K562 (cell line): ENCODE data around the gene MTMR6. TPM values are rescaled to one million over a fixed set of nuclear protein-coding genes. Genes with fewer than 3 reads are reported as not detected.

ENCODE experiments used
- ATAC-seq: fragments of 200-7000 bp; cut with Tn5 transposase; 3 replicates; pipeline ENCODE4 v1.9.1; 2020; ENCODE audit warnings: moderate library complexity
- BruUV-seq: library from RNA; stranded (reverse); fragments of 400-500 nt; replicated peaks from 2 replicates; lab custom pipeline; 2021; lab: Mats Ljungman, UMichigan
- CTCF ChIA-PET: fragments of 300-600 bp; formaldehyde crosslinking; extraction: SDS; loops from one replicate; lab custom pipeline; 2021; ENCODE audit warnings: low intra/inter-chr PET ratio; lab: Yijun Ruan, JAX
- POLR2A ChIA-PET: fragments of 300-600, 350-650 bp; sonication (Branson Sonifier 250); formaldehyde crosslinking; extraction: SDS; loops from one replicate; lab custom pipeline; 2021; ENCODE audit warnings: antibody characterized with exemption, inconsistent platforms; lab: Yijun Ruan, JAX
- DNase-seq, 4 experiments: peaks; one replicate each; pipeline versions ENCODE4 v3.0.0 to v3.0.0-alpha.2; 2011 to 2018; ENCODE audit warnings: low spot score in 3 of 4, mixed read lengths in 3 of 4; ENCODE audit errors: extremely low read depth in 1 of 4
- FAIRE-seq: peaks from 2 replicates; lab custom pipeline; 2011; peaks lifted over from hg19 to GRCh38; lab: Jason Lieb, UNC
- H2AFZ ChIP-seq: 2 replicates; pipeline ENCODE4 v1.6.0; 2011; ENCODE audit warnings: low read depth, low read length, control low read depth, inconsistent platforms
- H3K27ac ChIP-seq: fragments of 200-600 bp; 3 replicates; pipeline ENCODE4 v1.8.0; 2011; ENCODE audit warnings: low read depth, mild to moderate bottlenecking, control low read depth, inconsistent platforms, low read length, moderate library complexity, mixed read lengths; ENCODE audit errors: extremely low read depth
- H3K27me3 ChIP-seq, 2 experiments: fragments of 300-600 bp in 1 of 2; 2 replicates in 1 of 2; 3 replicates in 1 of 2; pipeline versions ENCODE4 v1.6.0 to v1.8.0; 2011; ENCODE audit warnings: inconsistent platforms in 2 of 2, low read length in 2 of 2, mild to moderate bottlenecking in 1 of 2, mixed read lengths in 1 of 2, moderate library complexity in 1 of 2; ENCODE audit not compliant: control insufficient read depth in 2 of 2, insufficient read depth in 2 of 2
- H3K36me3 ChIP-seq: fragments of 300-600 bp; 3 replicates; pipeline ENCODE4 v1.8.0; 2011; ENCODE audit warnings: mild to moderate bottlenecking, low read length, inconsistent platforms; ENCODE audit not compliant: control insufficient read depth, insufficient read depth
- H3K4me1 ChIP-seq, 2 experiments: fragments of 200-600 bp in 1 of 2; replicated peaks in 1 of 2; 2 replicates in 1 of 2; 3 replicates in 1 of 2; pipeline versions ENCODE4 v1.5.1 to v1.8.0; 2011; ENCODE audit warnings: inconsistent platforms in 2 of 2, low read length in 2 of 2, mild to moderate bottlenecking in 1 of 2, mixed read lengths in 1 of 2, moderate library complexity in 1 of 2; ENCODE audit not compliant: control insufficient read depth in 2 of 2, insufficient read depth in 2 of 2
- H3K4me2 ChIP-seq: 2 replicates; pipeline ENCODE4 v1.6.1; 2011; ENCODE audit warnings: low read length, control low read depth, inconsistent platforms, mixed read lengths; ENCODE audit not compliant: insufficient read depth
- H3K4me3 ChIP-seq: fragments of 200-600 bp; sonication (generic), shearing (Covaris generic); 2 replicates; pipeline ENCODE4 v1.5.1; 2016; ENCODE audit warnings: control low read depth, inconsistent platforms
- H3K79me2 ChIP-seq: fragments of 200-600 bp; 3 replicates; pipeline ENCODE4 v1.8.0; 2011; ENCODE audit warnings: low read length, inconsistent platforms; ENCODE audit not compliant: control insufficient read depth, insufficient read depth
- H3K9ac ChIP-seq, 2 experiments: 2 replicates each; pipeline versions ENCODE4 v1.6.0 to v1.6.1; 2011; ENCODE audit warnings: low read depth in 2 of 2, low read length in 2 of 2, control low read depth in 1 of 2, inconsistent platforms in 1 of 2, mild to moderate bottlenecking in 1 of 2, mixed read lengths in 1 of 2; ENCODE audit not compliant: insufficient read depth in 1 of 2
- H3K9me1 ChIP-seq: one replicate; pipeline ENCODE4 v1.6.0; 2011; ENCODE audit warnings: inconsistent platforms, mild to moderate bottlenecking, low read length, moderate library complexity; ENCODE audit not compliant: control insufficient read depth, insufficient read depth
- H3K9me3 ChIP-seq: replicated peaks from 2 replicates; pipeline ENCODE4 v1.5.1; 2011; ENCODE audit warnings: low read depth, low read length, inconsistent platforms; ENCODE audit not compliant: control insufficient read depth, insufficient read depth
- H4K20me1 ChIP-seq: replicated peaks from 2 replicates; pipeline ENCODE4 v1.6.1; 2011; ENCODE audit warnings: low read length, inconsistent platforms, mixed read lengths; ENCODE audit not compliant: control insufficient read depth, insufficient read depth
- NCOA2 ChIP-seq, 2 experiments: fragments of 450-650 bp; IDR thresholded peaks; 2 replicates each; pipeline ENCODE4 v1.6.1; 2018; ENCODE audit warnings: mild to moderate bottlenecking in 2 of 2, moderate library complexity in 1 of 2; ENCODE audit not compliant: partially characterized antibody in 2 of 2
- RB1 ChIP-seq: fragments of 450-650 bp; IDR thresholded peaks from 2 replicates; pipeline ENCODE4 v1.6.1; 2017; ENCODE audit warnings: low read depth, mild to moderate bottlenecking
- RFX5 ChIP-seq: IDR thresholded peaks from 2 replicates; pipeline ENCODE4 v1.6.1; 2011; ENCODE audit warnings: low read depth, mild to moderate bottlenecking, improper control_type of control experiment, low read length
- TCF3 ChIP-seq: sonication (generic); formaldehyde crosslinking; IDR thresholded peaks from 2 replicates; pipeline ENCODE4 v1.4.0; 2020; ENCODE audit warnings: mild to moderate bottlenecking, missing genetic modification reagents
- ZNF174 ChIP-seq: fragments of 250-450 bp; sonication (Bioruptor Pico); IDR thresholded peaks from 2 replicates; pipeline ENCODE4 v1.4.0; 2020; ENCODE audit warnings: mild to moderate bottlenecking
- WGBS: fragments of 100-300 bp; shearing (Covaris generic); methylation state at CpG from one replicate; pipeline ENCODE4 v1.1.6; 2016; ENCODE audit warnings: low coverage, mixed read lengths; ENCODE audit not compliant: insufficient coverage; ENCODE audit errors: missing lambda C conversion rate; 5-methylcytosine and 5-hydroxymethylcytosine counted together
- in situ Hi-C: fragments of 300-500 bp; cut with MboI; formaldehyde crosslinking; loops from 4 replicates; pipeline ENCODE4 v1.15.0; 2018; ENCODE audit warnings: inconsistent platforms, mixed read lengths
- intact Hi-C: fragments of 100-400 bp; cut with micrococcal nuclease; formaldehyde crosslinking; loops from 2 replicates; pipeline ENCODE4 v1.14.2; 2022
- polyA plus RNA-seq, 8 experiments: library from polyadenylated mRNA; depleted of rRNA in 4 of 8; stranded (reverse) in 5 of 8; unstranded in 3 of 8; fragments of >200 nt; fragmentation: Nextera tagmentation in 2 of 8; fragmentation: Illumina TruSeq in 1 of 8; extraction: Ambion mirVana in 2 of 8; extraction: Trizol in 1 of 8; gene quantifications; 2 replicates each; pipeline versions ENCODE4 v1.2.1 to v1.2.3, GENCODE V29; 2011 to 2014; ENCODE audit warnings: inconsistent platforms in 1 of 8, missing spikeins in 1 of 8
- total RNA-seq, 7 experiments: library from RNA; depleted of rRNA in 6 of 7; stranded (reverse); fragments of >200 nt in 6 of 7; fragmentation: Illumina TruSeq in 2 of 7; extraction: Trizol in 2 of 7; gene quantifications; 2 replicates each; pipeline versions ENCODE4 v1.2.1 to v1.2.3, GENCODE V29; 2011 to 2021; ENCODE audit warnings: low replicate concordance in 1 of 7
- TF ChIP-seq, protein P1 (sequence below): fragments of 200-800 bp; sonication (Bioruptor generic); IDR thresholded peaks from 2 replicates; pipeline ENCODE4 v1.6.1; 2016; ENCODE audit warnings: missing genetic modification characterization, missing compliant biosample characterization

The MTMR6 gene
- total and polyA plus RNA-seq, 9 of the 15 experiments (the other 6 are each of a cell fraction or from before 2014, with no cell fraction given) = 3.9 to 10.8 (median 7.7) TPM

DNA sequence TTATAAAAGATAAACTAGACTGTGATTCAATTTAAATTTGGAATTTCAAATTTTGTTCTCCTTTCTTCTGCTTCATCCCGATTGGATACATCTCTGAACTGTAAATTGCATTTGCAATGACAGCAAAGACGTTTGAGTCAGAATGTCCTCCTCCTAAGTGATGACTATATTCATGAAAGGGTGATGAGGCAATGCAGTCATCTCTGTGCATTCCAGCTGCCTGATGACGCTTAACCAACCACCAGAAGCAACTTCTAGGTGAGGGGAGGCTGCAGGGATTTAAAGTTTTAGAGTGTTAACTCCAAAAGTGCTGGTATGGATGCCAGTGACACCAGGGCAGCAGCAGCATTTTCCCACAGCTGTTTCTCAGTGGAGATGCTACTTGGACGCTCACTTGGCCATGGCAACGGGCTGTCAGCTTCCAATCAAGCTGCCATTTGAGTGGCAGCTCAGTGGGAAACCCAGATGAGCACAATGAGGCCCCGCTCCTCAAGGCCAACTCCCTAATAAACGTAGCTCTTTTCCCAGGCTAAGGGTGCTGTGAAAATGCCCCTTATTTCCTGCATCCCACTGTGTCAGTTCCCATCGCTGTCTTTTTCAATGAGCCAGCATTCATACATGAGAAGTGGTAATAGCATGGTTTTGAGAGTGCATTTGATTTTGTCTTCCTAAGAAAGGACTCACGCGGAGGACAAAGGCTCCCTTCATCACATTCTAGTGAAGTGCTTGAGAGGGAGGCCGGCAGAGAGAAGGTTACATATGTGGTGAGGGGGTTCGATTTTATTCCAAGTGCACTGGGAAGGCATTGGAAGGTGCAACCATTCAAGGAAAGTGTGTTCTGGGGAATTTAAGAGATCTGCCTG, 70.0 kb downstream of the MTMR6 start:
- ATAC-seq = no peak
- Histone ChIP-seq H2AFZ (no peak overlapping the region), H3K4me1 (no peaks in the 10 kb centered on the region), H3K27me3 (peaks cover 4 to 17% of the 10 kb centered on the region in 2 experiments; a peak in 4 of 5 replicates), H3K27ac (no peak overlapping the region), H3K4me2 (no peak overlapping the region), H3K36me3 (no peaks in the 10 kb centered on the region), H3K79me2 (no peaks in the 10 kb centered on the region), H3K9me3 (no peaks in the 10 kb centered on the region), H3K9ac (no peak overlapping the region), H4K20me1 (no peaks in the 10 kb centered on the region), H3K4me3 (no peak overlapping the region), H3K9me1 (no peaks in the 10 kb centered on the region)
- TF ChIP-seq ZNF174 (CRISPR knock-in tag) (no peak), TCF3 (CRISPR knock-in tag) (no peak), RFX5 (no peak), NCOA2 (IDR thresholded peaks at IDR 0.05; ENCODE audit: partially characterized antibody in 2 of 2) (no peak), RB1 (no peak)
- in situ Hi-C loops (no loop called here), intact Hi-C loops (no loop called here)
- under 1% methylated on average over 11 of the region's 12 CpGs for WGBS
- POLR2A ChIA-PET = no interaction called here
- no peak for DNase-seq
- no TSS peak for BruUV-seq
- no peak for FAIRE-seq
- CTCF ChIA-PET = no interaction called here

- no peaks in the 10 kb centered on the region for H3K79me2 ChIP-seq
- POLR2A ChIA-PET = no interaction called here
- DNase-seq = no peak
- H3K9me1 ChIP-seq = no peaks in the 10 kb centered on the region
- no peak overlapping the region for H3K27ac ChIP-seq
- no peaks in the 10 kb centered on the region for H4K20me1 ChIP-seq
- ATAC-seq = no peak
- 2% methylated on average over 3 of the region's 3 CpGs for WGBS
- H3K4me2 ChIP-seq = no peak overlapping the region
- no TSS peak for BruUV-seq
- peaks cover 5 to 26% of the 10 kb centered on the region in 2 experiments for H3K27me3 ChIP-seq
- intact Hi-C loops = no loop called here
- in situ Hi-C loops = no loop called here
- no peak overlapping the region for H3K9ac ChIP-seq
- TF ChIP-seq, protein P1, sequence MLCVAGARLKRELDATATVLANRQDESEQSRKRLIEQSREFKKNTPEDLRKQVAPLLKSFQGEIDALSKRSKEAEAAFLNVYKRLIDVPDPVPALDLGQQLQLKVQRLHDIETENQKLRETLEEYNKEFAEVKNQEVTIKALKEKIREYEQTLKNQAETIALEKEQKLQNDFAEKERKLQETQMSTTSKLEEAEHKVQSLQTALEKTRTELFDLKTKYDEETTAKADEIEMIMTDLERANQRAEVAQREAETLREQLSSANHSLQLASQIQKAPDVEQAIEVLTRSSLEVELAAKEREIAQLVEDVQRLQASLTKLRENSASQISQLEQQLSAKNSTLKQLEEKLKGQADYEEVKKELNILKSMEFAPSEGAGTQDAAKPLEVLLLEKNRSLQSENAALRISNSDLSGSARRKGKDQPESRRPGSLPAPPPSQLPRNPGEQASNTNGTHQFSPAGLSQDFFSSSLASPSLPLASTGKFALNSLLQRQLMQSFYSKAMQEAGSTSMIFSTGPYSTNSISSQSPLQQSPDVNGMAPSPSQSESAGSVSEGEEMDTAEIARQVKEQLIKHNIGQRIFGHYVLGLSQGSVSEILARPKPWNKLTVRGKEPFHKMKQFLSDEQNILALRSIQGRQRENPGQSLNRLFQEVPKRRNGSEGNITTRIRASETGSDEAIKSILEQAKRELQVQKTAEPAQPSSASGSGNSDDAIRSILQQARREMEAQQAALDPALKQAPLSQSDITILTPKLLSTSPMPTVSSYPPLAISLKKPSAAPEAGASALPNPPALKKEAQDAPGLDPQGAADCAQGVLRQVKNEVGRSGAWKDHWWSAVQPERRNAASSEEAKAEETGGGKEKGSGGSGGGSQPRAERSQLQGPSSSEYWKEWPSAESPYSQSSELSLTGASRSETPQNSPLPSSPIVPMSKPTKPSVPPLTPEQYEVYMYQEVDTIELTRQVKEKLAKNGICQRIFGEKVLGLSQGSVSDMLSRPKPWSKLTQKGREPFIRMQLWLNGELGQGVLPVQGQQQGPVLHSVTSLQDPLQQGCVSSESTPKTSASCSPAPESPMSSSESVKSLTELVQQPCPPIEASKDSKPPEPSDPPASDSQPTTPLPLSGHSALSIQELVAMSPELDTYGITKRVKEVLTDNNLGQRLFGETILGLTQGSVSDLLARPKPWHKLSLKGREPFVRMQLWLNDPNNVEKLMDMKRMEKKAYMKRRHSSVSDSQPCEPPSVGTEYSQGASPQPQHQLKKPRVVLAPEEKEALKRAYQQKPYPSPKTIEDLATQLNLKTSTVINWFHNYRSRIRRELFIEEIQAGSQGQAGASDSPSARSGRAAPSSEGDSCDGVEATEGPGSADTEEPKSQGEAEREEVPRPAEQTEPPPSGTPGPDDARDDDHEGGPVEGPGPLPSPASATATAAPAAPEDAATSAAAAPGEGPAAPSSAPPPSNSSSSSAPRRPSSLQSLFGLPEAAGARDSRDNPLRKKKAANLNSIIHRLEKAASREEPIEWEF (CRISPR knock-in tag) = no peak
- H3K9me3 ChIP-seq = no peaks in the 10 kb centered on the region
- FAIRE-seq = no peak
- no peaks in the 10 kb centered on the region for H3K36me3 ChIP-seq
- no peak overlapping the region for H2AFZ ChIP-seq
- no peaks in the 10 kb centered on the region for H3K4me1 ChIP-seq
- CTCF ChIA-PET = no interaction called here
- H3K4me3 ChIP-seq = no peak overlapping the region
These were observed 72.1 kb downstream of the MTMR6 start for GRCh38 chr13:25215253-25215575.
